GM15510 (cell line): ENCODE data around the gene TRIM71.

ENCODE experiments used
- POLR2A ChIP-seq: IDR thresholded peaks from 3 replicates; pipeline ENCODE4 v1.6.1; 2011; ENCODE audit warnings: borderline replicate concordance; ENCODE audit not compliant: insufficient read length; ENCODE audit errors: extremely low read depth

The TRIM71 gene

GRCh38 chr3:32850636-32851035 is 32.8 kb downstream of the TRIM71 start:
- TF ChIP-seq POLR2A: no peak

DNA sequence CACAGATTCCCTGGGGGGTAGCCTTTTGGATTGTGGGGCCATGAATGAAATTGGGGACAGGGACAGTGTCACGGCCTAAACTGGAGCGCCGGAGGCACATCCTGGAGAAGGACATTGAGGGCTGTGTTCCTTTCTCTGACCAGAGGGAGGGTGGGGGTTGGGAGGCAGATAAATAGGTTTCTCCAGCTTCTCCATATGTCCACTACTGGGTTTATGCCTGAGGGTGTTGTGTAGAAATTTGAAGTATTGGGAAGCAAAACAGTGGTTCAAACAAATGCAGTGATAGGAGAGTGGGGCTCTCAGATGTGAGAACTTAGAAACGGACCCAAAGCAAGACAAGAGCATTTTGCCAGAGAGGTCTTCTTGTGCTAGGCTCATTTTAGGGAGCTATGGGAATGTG is 34.3 kb downstream of the TRIM71 start:
- TF ChIP-seq POLR2A: no peak

- no peak for TF ChIP-seq POLR2A
Measured at GRCh38 chr3:32855350-32855953, 37.7 kb downstream of the TRIM71 start.

GRCh38 chr3:32856355-32856889 is 38.6 kb downstream of the TRIM71 start:
- TF ChIP-seq POLR2A: no peak

DNA sequence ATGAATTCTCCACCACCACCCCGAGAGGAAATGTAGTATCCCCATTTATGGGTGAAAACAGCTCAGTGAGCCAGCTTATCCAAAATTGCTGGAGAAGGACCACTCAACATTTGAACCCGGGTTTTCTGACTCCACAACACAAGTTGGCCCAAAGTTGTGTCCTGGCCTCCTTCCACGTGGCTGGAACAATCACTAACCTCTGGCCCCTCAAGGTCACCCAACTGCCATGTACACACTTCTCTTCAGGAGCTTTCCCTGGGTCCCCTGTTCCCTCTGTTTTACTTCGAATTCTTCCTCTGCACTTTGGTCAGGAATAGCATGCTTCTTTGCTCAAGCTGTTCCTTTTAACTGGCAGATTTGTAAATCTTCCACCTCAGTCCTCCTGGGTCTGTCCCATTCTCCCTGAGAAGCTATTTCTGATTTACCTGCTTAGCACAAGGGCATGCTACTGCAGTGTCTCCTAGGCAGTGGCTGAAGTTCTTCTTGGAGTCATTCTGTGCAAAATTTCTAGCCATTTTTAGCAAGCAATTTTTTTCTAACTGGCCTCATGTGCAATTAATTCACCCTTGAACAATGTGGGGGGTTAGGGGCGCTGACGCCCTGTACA is 39.2 kb downstream of the TRIM71 start:
- TF ChIP-seq POLR2A: no peak

- no peak for TF ChIP-seq POLR2A
Measured at GRCh38 chr3:32857921-32858320, 40.1 kb downstream of the TRIM71 start.

- TF ChIP-seq POLR2A: no peak
Measured at GRCh38 chr3:32859604-32860237, 41.9 kb downstream of the TRIM71 start.

GRCh38 chr3:32860499-32860898 is 42.7 kb downstream of the TRIM71 start:
- no peak for TF ChIP-seq POLR2A

- no peak for TF ChIP-seq POLR2A
Measured at GRCh38 chr3:32861681-32862080, 43.9 kb downstream of the TRIM71 start.

DNA sequence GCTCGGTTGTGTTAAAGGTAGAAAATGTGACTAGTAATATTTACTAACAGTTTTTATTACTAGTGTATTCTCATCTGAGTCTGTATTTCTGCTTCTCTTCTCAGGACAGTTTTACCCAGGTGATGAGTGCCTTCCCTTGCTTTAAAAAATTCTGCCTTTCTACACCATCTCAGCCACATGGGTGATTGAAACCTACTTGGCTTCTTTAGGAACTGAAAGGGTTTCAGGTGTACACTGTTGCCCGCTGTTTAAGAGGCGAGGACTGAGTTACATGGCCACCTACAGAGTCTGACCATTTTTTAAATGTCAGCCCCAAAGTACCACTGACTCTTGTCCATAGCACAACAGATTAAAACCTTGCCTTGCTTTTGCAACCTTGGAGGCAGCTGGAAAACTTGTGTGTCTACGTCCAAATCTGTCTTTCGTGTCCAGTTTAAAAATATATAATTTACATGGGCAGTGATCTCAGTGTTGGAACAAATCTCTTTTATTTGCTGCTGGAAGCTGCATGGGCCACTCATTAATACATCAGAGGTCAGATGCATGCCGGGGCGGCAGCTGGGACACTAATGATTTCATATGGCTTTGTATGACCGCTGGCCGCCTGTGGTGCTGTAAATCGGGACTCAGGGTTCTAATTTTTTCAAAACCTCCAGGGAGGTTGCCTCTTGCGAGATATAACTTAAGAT is 44.6 kb downstream of the TRIM71 start:
- TF ChIP-seq POLR2A: no peak

GRCh38 chr3:32862936-32863487 is 45.2 kb downstream of the TRIM71 start:
- no peak for TF ChIP-seq POLR2A

- TF ChIP-seq POLR2A: no peak
Measured at GRCh38 chr3:32865383-32865782, 47.6 kb downstream of the TRIM71 start.

- no peak for TF ChIP-seq POLR2A
Measured at GRCh38 chr3:32866533-32866932, 48.7 kb downstream of the TRIM71 start.

DNA sequence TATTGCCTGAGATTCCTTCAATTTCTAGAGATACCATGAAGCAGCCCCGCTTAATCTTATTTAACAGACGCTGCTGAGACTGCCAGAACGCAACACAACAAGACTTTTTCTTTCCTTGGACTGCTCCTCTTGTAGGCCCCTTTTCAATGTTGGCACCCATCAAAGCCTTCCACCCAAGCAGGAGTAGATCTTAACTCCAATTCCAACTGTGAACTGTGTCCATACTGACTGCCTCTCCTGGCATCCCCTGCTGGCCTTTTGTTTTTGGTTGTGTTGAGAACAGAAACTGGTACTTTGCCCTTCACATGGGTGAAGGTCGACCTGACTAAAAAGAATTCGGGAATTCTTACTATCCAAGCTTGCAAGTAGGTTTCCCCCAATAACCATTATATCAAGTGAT is 50.2 kb downstream of the TRIM71 start:
- no peak for TF ChIP-seq POLR2A
